ENCODE measurements around the gene CHST3. TPM values are rescaled to one million over a fixed set of nuclear protein-coding genes. Genes with fewer than 3 reads are reported as not detected.
A peak's percentile ranks its signal among the peaks of the same experiment; 100 is the strongest.

The CHST3 gene
- total RNA-seq, 1 donor from 2014 or later = 21.7 TPM

- no peak for TF ChIP-seq CTCF (conservative IDR thresholded peaks at IDR 0.05)
- peaks cover 6% of the 10 kb centered on the region for H3K36me3 Mint-ChIP-seq
- H3K27ac Mint-ChIP-seq = peak overlapping the region; percentile 39
- no peaks in the 10 kb centered on the region for H3K27me3 Mint-ChIP-seq
- peaks cover 68% of the 10 kb centered on the region for H3K4me1 Mint-ChIP-seq (ENCODE audit: unreplicated experiment)
- no peak for DNase-seq (ENCODE audit: extremely low spot score, unreplicated experiment)
- H3K9me3 Mint-ChIP-seq = no peaks in the 10 kb centered on the region
- H3K4me3 Mint-ChIP-seq = peak overlapping the region; percentile 17
Observed at GRCh38 chr10:71979692-71980062, 15.5 kb downstream of the CHST3 start.

GRCh38 chr10:71980181-71981014 is 16.2 kb downstream of the CHST3 start:
- Mint-ChIP-seq H3K4me1 (ENCODE audit: unreplicated experiment) (peaks cover 69% of the 10 kb centered on the region), H3K4me3 (peak overlapping the region; percentile 17), H3K27ac (peak overlapping the region; percentile 39), H3K36me3 (peaks cover 8% of the 10 kb centered on the region), H3K27me3 (no peaks in the 10 kb centered on the region), H3K9me3 (no peaks in the 10 kb centered on the region)
- TF ChIP-seq CTCF (conservative IDR thresholded peaks at IDR 0.05) = no peak
- DNase-seq (ENCODE audit: extremely low spot score, unreplicated experiment) = no peak

- Mint-ChIP-seq H3K9me3 (no peaks in the 10 kb centered on the region), H3K4me1 (ENCODE audit: unreplicated experiment) (peaks cover 71% of the 10 kb centered on the region), H3K36me3 (peaks cover 10% of the 10 kb centered on the region), H3K27me3 (no peaks in the 10 kb centered on the region), H3K4me3 (peak overlapping the region; percentile 31), H3K27ac (peak overlapping the region; percentile 8)
- TF ChIP-seq CTCF (conservative IDR thresholded peaks at IDR 0.05) = no peak
- no peak for DNase-seq (ENCODE audit: extremely low spot score, unreplicated experiment)
Observed at GRCh38 chr10:71981015-71981875, 17.1 kb downstream of the CHST3 start.

GRCh38 chr10:71981876-71982230 is 17.7 kb downstream of the CHST3 start:
- H3K4me3 Mint-ChIP-seq = peak overlapping the region; percentile 28
- no peaks in the 10 kb centered on the region for H3K9me3 Mint-ChIP-seq
- no peaks in the 10 kb centered on the region for H3K27me3 Mint-ChIP-seq
- H3K4me1 Mint-ChIP-seq (ENCODE audit: unreplicated experiment) = peaks cover 70% of the 10 kb centered on the region
- peaks cover 10% of the 10 kb centered on the region for H3K36me3 Mint-ChIP-seq
- peak overlapping the region; percentile 8 for H3K27ac Mint-ChIP-seq
- no peak for DNase-seq (ENCODE audit: extremely low spot score, unreplicated experiment)
- no peak for TF ChIP-seq CTCF (conservative IDR thresholded peaks at IDR 0.05)

GRCh38 chr10:71982269-71983178 is 18.3 kb downstream of the CHST3 start:
- Mint-ChIP-seq H3K36me3 (peaks cover 10% of the 10 kb centered on the region), H3K4me3 (no peak overlapping the region), H3K4me1 (ENCODE audit: unreplicated experiment) (peaks cover 67% of the 10 kb centered on the region), H3K27me3 (no peaks in the 10 kb centered on the region), H3K27ac (peak overlapping the region; percentile 8), H3K9me3 (no peaks in the 10 kb centered on the region)
- no peak for TF ChIP-seq CTCF (conservative IDR thresholded peaks at IDR 0.05)
- no peak for DNase-seq (ENCODE audit: extremely low spot score, unreplicated experiment)

Data from type B pancreatic cell (in vitro differentiated cells).